A549 (cell line): ENCODE results near the gene INPP4B.

ENCODE experiments used
- CEBPB ChIP-seq, 2 experiments: fragments of >200 bp in 1 of 2; sonication (Bioruptor Twin) in 1 of 2; formaldehyde crosslinking in 1 of 2; IDR thresholded peaks; 2 replicates each; pipeline ENCODE4 v1.6.1; 2012 to 2016
- CTCF ChIP-seq: fragments of >200 bp; sonication (Bioruptor Twin); formaldehyde crosslinking; IDR thresholded peaks from 3 replicates; pipeline ENCODE4 v1.5.1; 2016
- ESRRA ChIP-seq: fragments of 150-350 bp; IDR thresholded peaks from 2 replicates; pipeline ENCODE4 v1.6.1; 2014; ENCODE audit warnings: mild to moderate bottlenecking, low read length, borderline replicate concordance
- FOSL2 ChIP-seq, 2 experiments: fragments of 450-650 bp in 1 of 2; fragments of >200 bp in 1 of 2; sonication (Bioruptor Twin) in 1 of 2; formaldehyde crosslinking; IDR thresholded peaks; 2 replicates each; pipeline versions ENCODE4 v1.5.0 to v1.6.1; 2016 to 2020; ENCODE audit warnings: mild to moderate bottlenecking in 1 of 2, moderate library complexity in 1 of 2
- JUN ChIP-seq, 2 experiments: fragments of >200 bp; sonication (Bioruptor Twin); formaldehyde crosslinking; IDR thresholded peaks; 2 replicates in 1 of 2; 3 replicates in 1 of 2; pipeline ENCODE4 v1.6.1; 2016 to 2017
- KDM5A ChIP-seq: fragments of 200-600 bp; sonication (generic); IDR thresholded peaks from 2 replicates; pipeline ENCODE4 v1.6.1; 2016; ENCODE audit warnings: antibody characterized with exemption, mild to moderate bottlenecking
- MAZ ChIP-seq: fragments of 150-350 bp; IDR thresholded peaks from 2 replicates; pipeline ENCODE4 v1.6.1; 2014; ENCODE audit warnings: antibody characterized with exemption, low read depth, low read length, borderline replicate concordance
- POLR2A ChIP-seq: IDR thresholded peaks from 2 replicates; pipeline ENCODE4 v1.6.1; 2012; ENCODE audit warnings: mild to moderate bottlenecking, low read length
- RCOR1 ChIP-seq: fragments of 150-350 bp; IDR thresholded peaks from 2 replicates; pipeline ENCODE4 v1.6.1; 2014; ENCODE audit warnings: antibody characterized with exemption, low read length, low read depth
- REST ChIP-seq: fragments of 200-600 bp; sonication (generic); IDR thresholded peaks from 2 replicates; pipeline ENCODE4 v1.6.1; 2016; ENCODE audit warnings: antibody characterized with exemption, mild to moderate bottlenecking, moderate library complexity
- SMC3 ChIP-seq: fragments of >200 bp; sonication (Bioruptor Twin); formaldehyde crosslinking; IDR thresholded peaks from 3 replicates; pipeline ENCODE4 v1.6.1; 2018; ENCODE audit warnings: inconsistent platforms
- ZNF302 ChIP-seq: fragments of 250-450 bp; sonication (Bioruptor Pico); IDR thresholded peaks from 2 replicates; pipeline ENCODE4 v1.9.0; 2021; ENCODE audit warnings: inconsistent platforms, mild to moderate bottlenecking, moderate library complexity

GRCh38 chr4:142465526-142465925 is 380.6 kb downstream of the INPP4B start:
- TF ChIP-seq SMC3 (no peak), POLR2A (no peak), CTCF (no peak), ESRRA (no peak), KDM5A (no peak), RCOR1 (no peak), CEBPB (IDR thresholded peaks at IDR 0.05) (no peak), ZNF302 (CRISPR knock-in tag) (no peak), REST (no peak), MAZ (no peak), FOSL2 (IDR thresholded peaks at IDR 0.05) (no peak), FOSL2 (CRISPR knock-in tag; IDR thresholded peaks at IDR 0.05) (no peak), JUN (IDR thresholded peaks at IDR 0.05) (no peak)
